ENCODE data around the gene ARSG. TPM values are rescaled to one million over a fixed set of nuclear protein-coding genes. Genes with fewer than 3 reads are reported as not detected.

The ARSG gene
- total and polyA plus RNA-seq, 2 of the 13 experiments (the other 11 are each of a cell fraction or from before 2014, with no cell fraction given): 3.7 to 15.2 TPM

DNA sequence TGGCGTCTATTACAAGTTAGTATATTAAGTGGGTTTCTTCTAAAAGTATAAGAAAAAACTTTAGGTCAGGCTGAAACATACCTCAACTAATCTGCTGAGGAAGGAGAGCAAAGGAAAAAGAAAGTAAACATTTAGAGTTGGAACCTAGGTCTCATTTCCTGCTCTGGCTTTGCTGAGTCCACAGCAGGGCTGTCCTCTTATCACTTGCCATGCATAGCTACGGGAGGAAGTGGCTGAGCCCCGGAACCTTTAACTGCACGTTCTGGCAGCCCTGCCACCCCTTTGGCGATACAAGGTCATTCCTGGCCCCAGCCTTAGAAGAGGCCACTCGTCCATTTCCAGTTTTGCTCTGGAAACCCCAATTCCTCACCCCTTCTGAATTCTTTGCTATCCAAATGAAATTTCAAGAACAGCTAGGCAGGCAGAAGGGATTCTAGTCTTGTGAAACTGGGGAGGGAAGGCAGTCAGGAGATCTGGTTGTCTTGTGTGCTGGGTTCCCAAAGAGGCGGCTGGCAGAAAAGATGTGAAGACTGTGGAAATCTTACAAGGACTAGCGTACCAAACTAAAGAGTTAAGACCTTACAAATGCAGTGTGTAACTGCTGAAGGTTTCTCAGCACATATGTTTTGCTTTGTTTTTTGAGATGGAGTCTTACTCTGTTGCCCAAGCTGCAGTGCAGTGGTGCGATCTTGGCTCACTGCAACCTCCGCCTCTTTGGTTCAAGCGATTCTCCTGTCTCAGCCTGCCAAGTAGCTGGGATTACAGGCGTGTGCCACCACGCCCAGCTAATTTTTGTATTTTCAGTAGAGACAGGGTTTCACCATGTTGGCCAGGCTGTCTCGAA lies 146.9 kb downstream of the ARSG start (continued):
- no peak for TF ChIP-seq STAT5B (CRISPR knock-in tag; IDR thresholded peaks at IDR 0.05)
- TF ChIP-seq, protein P1, sequence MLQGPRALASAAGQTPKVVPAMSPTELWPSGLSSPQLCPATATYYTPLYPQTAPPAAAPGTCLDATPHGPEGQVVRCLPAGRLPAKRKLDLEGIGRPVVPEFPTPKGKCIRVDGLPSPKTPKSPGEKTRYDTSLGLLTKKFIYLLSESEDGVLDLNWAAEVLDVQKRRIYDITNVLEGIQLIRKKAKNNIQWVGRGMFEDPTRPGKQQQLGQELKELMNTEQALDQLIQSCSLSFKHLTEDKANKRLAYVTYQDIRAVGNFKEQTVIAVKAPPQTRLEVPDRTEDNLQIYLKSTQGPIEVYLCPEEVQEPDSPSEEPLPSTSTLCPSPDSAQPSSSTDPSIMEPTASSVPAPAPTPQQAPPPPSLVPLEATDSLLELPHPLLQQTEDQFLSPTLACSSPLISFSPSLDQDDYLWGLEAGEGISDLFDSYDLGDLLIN (CRISPR knock-in tag; IDR thresholded peaks at IDR 0.05; ENCODE audit: borderline replicate concordance): no peak
- no peak for TF ChIP-seq BORCS8-MEF2B (CRISPR knock-in tag; IDR thresholded peaks at IDR 0.05)
- no peak for TF ChIP-seq ZFP36L2 (CRISPR knock-in tag; IDR thresholded peaks at IDR 0.05)
- TF ChIP-seq, protein P2, sequence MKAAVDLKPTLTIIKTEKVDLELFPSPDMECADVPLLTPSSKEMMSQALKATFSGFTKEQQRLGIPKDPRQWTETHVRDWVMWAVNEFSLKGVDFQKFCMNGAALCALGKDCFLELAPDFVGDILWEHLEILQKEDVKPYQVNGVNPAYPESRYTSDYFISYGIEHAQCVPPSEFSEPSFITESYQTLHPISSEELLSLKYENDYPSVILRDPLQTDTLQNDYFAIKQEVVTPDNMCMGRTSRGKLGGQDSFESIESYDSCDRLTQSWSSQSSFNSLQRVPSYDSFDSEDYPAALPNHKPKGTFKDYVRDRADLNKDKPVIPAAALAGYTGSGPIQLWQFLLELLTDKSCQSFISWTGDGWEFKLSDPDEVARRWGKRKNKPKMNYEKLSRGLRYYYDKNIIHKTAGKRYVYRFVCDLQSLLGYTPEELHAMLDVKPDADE (CRISPR knock-in tag; IDR thresholded peaks at IDR 0.05): no peak
- no peak for TF ChIP-seq TAF1 (CRISPR knock-in tag; IDR thresholded peaks at IDR 0.05)
- TF ChIP-seq, protein P3, sequence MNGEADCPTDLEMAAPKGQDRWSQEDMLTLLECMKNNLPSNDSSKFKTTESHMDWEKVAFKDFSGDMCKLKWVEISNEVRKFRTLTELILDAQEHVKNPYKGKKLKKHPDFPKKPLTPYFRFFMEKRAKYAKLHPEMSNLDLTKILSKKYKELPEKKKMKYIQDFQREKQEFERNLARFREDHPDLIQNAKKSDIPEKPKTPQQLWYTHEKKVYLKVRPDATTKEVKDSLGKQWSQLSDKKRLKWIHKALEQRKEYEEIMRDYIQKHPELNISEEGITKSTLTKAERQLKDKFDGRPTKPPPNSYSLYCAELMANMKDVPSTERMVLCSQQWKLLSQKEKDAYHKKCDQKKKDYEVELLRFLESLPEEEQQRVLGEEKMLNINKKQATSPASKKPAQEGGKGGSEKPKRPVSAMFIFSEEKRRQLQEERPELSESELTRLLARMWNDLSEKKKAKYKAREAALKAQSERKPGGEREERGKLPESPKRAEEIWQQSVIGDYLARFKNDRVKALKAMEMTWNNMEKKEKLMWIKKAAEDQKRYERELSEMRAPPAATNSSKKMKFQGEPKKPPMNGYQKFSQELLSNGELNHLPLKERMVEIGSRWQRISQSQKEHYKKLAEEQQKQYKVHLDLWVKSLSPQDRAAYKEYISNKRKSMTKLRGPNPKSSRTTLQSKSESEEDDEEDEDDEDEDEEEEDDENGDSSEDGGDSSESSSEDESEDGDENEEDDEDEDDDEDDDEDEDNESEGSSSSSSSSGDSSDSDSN (CRISPR knock-in tag; IDR thresholded peaks at IDR 0.05): no peak
